Vagina (tissue), 2 donors: Measurements from ENCODE around the gene NUDT1.

Source experiments
- CTCF ChIP-seq, 3 experiments: fragments of 450-650 bp in 2 of 3; fragments of 200-600 bp in 1 of 3; sonication (generic) in 1 of 3; IDR thresholded peaks; one replicate each; pipeline ENCODE4 v1.5.1; 2017 to 2019; ENCODE audit warnings: antibody characterized with exemption in 3 of 3, mild to moderate bottlenecking in 2 of 3, moderate library complexity in 2 of 3
- POLR2A ChIP-seq, 2 donors: fragments of 450-650 bp; IDR thresholded peaks; one replicate each; pipeline ENCODE4 v1.6.1; 2017; ENCODE audit warnings: antibody characterized with exemption in 2 of 2, mild to moderate bottlenecking in 2 of 2, moderate library complexity in 2 of 2
- POLR2AphosphoS5 ChIP-seq, 2 donors: sonication (generic); formaldehyde crosslinking; IDR thresholded peaks; one replicate each; pipeline ENCODE4 v1.9.0; 2017; ENCODE audit warnings: antibody characterized with exemption in 2 of 2, mild to moderate bottlenecking in 2 of 2, low read depth in 1 of 2; ENCODE audit not compliant: insufficient read depth in 1 of 2

GRCh38 chr7:2220030-2220429, 22.0 kb upstream of the NUDT1 start:
- TF ChIP-seq CTCF (IDR thresholded peaks at IDR 0.05) (no peak), POLR2A (IDR thresholded peaks at IDR 0.05) (no peak), POLR2AphosphoS5 (IDR thresholded peaks at IDR 0.05; ENCODE audit: insufficient read depth in 1 of 2, low read depth in 1 of 2) (no peak)
